ENCODE results near the gene CGB1.
"Not testable (repeated sequence)": the region's sequence is repeated elsewhere in the genome, so short reads cannot be mapped to it uniquely, and the experiment has no call there.

Gene CGB1

GRCh38 chr19:49020931-49021895, 15.5 kb downstream of the CGB1 start:
- peak; percentile 45 for DNase-seq (ENCODE audit: low spot score)

GRCh38 chr19:49020342-49020741, 16.4 kb downstream of the CGB1 start:
- no peak for DNase-seq (ENCODE audit: low spot score)

- DNase-seq (ENCODE audit: low spot score) = peak; percentile 41
Observed at GRCh38 chr19:49019242-49019932, 17.3 kb downstream of the CGB1 start.

GRCh38 chr19:49018388-49019241, 18.1 kb downstream of the CGB1 start:
- not testable (repeated sequence) for DNase-seq (ENCODE audit: low spot score)

- DNase-seq (ENCODE audit: low spot score) = peak; percentile 79
Observed at GRCh38 chr19:49017666-49018351, 18.9 kb downstream of the CGB1 start.

GRCh38 chr19:49017041-49017665, 19.5 kb downstream of the CGB1 start, which contains the start of gene LHB:
LHB (minus strand) TSS chr19:49017091; CDS start chr19:49017081, 10 bp downstream.
- no peak for DNase-seq (ENCODE audit: low spot score)

- DNase-seq (ENCODE audit: low spot score) = no peak
Observed at GRCh38 chr19:49016067-49016839, 20.4 kb downstream of the CGB1 start.

GRCh38 chr19:49014870-49015255, 21.8 kb downstream of the CGB1 start:
- DNase-seq (ENCODE audit: low spot score) = no peak

- no peak for DNase-seq (ENCODE audit: low spot score)
Observed at GRCh38 chr19:49014123-49014869, 22.4 kb downstream of the CGB1 start.

- DNase-seq (ENCODE audit: low spot score) = no peak
Observed at GRCh38 chr19:49011194-49011593, 25.5 kb downstream of the CGB1 start.

GRCh38 chr19:49010453-49010852, 26.2 kb downstream of the CGB1 start:
- no peak for DNase-seq (ENCODE audit: low spot score)

- DNase-seq (ENCODE audit: low spot score) = no peak
Observed at GRCh38 chr19:49009828-49010227, 26.9 kb downstream of the CGB1 start.

GRCh38 chr19:49006905-49007304, 29.8 kb downstream of the CGB1 start:
- no peak for DNase-seq (ENCODE audit: low spot score)

GRCh38 chr19:49004964-49005614, 31.6 kb downstream of the CGB1 start:
- DNase-seq (ENCODE audit: low spot score) = no peak

GRCh38 chr19:49004133-49004532, 32.6 kb downstream of the CGB1 start:
- DNase-seq (ENCODE audit: low spot score) = no peak

- DNase-seq (ENCODE audit: low spot score) = peak; percentile 71
Observed at GRCh38 chr19:48999481-49000325, 37.0 kb downstream of the CGB1 start.

GRCh38 chr19:48997972-48998371, 38.7 kb downstream of the CGB1 start:
- DNase-seq (ENCODE audit: low spot score) = peak; percentile 74

GRCh38 chr19:48994035-48994386, 42.7 kb downstream of the CGB1 start:
- DNase-seq (ENCODE audit: low spot score) = no peak

Data from NAMALWA (cell line).